Measurements from ENCODE around the gene TMEM52B.

The TMEM52B gene

GRCh38 chr12:10151621-10152020 is 27.2 kb upstream of the TMEM52B start:
- Histone ChIP-seq H3K79me2 (ENCODE audit: insufficient read depth, low read length) (no peaks in the 10 kb centered on the region), H3K9ac (ENCODE audit: low read depth, low read length) (no peak overlapping the region), H4K20me1 (ENCODE audit: insufficient read depth, low read length) (no peaks in the 10 kb centered on the region; the same call in 1 of the 2 replicates), H3K27ac (ENCODE audit: low read length) (no peak overlapping the region), H3K4me2 (ENCODE audit: insufficient read depth, low read length) (no peak overlapping the region), H3K9me3 (ENCODE audit: insufficient read depth, low read length, severe bottlenecking) (no peaks in the 10 kb centered on the region), H3K27me3 (ENCODE audit: insufficient read depth, low read length, poor library complexity) (peaks cover 8% of the 10 kb centered on the region), H3K36me3 (ENCODE audit: insufficient read depth, low read length) (no peaks in the 10 kb centered on the region), H3K4me1 (ENCODE audit: insufficient read depth, low read length) (peaks cover 8% of the 10 kb centered on the region), H2AFZ (ENCODE audit: low read depth, low read length) (no peak overlapping the region), H3K4me3 (ENCODE audit: low read depth in 1 of 2, low read length in 2 of 2) (no peak overlapping the region)
- ATAC-seq (ENCODE audit: insufficient read depth, low read depth) (no peak), DNase-seq (no peak)
- no peak for TF ChIP-seq CTCF (IDR thresholded peaks at IDR 0.05; ENCODE audit: borderline replicate concordance, extremely low read depth, low read length, poor library complexity, severe bottlenecking)
- no peak for TF ChIP-seq EZH2 (IDR thresholded peaks at IDR 0.05; ENCODE audit: borderline replicate concordance, low read depth, low read length, severe bottlenecking)

- peak overlapping the region in 1 of 2 experiments; percentile 15; a peak in 2 of 4 replicates for H3K4me3 ChIP-seq (ENCODE audit: low read depth in 1 of 2, low read length in 2 of 2)
- ATAC-seq (ENCODE audit: insufficient read depth, low read depth) = peak; percentile 54; the same call in 1 of the 3 replicates
- no peak overlapping the region for H3K9ac ChIP-seq (ENCODE audit: low read depth, low read length)
- H3K79me2 ChIP-seq (ENCODE audit: insufficient read depth, low read length) = no peaks in the 10 kb centered on the region
- H3K36me3 ChIP-seq (ENCODE audit: insufficient read depth, low read length) = no peaks in the 10 kb centered on the region
- DNase-seq = peak; percentile 45
- H3K4me1 ChIP-seq (ENCODE audit: insufficient read depth, low read length) = peaks cover 8% of the 10 kb centered on the region
- H3K9me3 ChIP-seq (ENCODE audit: insufficient read depth, low read length, severe bottlenecking) = no peaks in the 10 kb centered on the region
- TF ChIP-seq CTCF (IDR thresholded peaks at IDR 0.05; ENCODE audit: borderline replicate concordance, extremely low read depth, low read length, poor library complexity, severe bottlenecking) (peak; percentile 83), EZH2 (IDR thresholded peaks at IDR 0.05; ENCODE audit: borderline replicate concordance, low read depth, low read length, severe bottlenecking) (no peak)
- peak overlapping the region; percentile 50 for H3K4me2 ChIP-seq (ENCODE audit: insufficient read depth, low read length)
- H3K27me3 ChIP-seq (ENCODE audit: insufficient read depth, low read length, poor library complexity) = peaks cover 11% of the 10 kb centered on the region
- H2AFZ ChIP-seq (ENCODE audit: low read depth, low read length) = peak overlapping the region; percentile 12
- no peak overlapping the region for H3K27ac ChIP-seq (ENCODE audit: low read length)
- no peaks in the 10 kb centered on the region; the same call in 1 of the 2 replicates for H4K20me1 ChIP-seq (ENCODE audit: insufficient read depth, low read length)
Observed at GRCh38 chr12:10153271-10154144, 25.3 kb upstream of the TMEM52B start.

- DNase-seq (no peak), ATAC-seq (ENCODE audit: insufficient read depth, low read depth) (no peak)
- Histone ChIP-seq H3K4me2 (ENCODE audit: insufficient read depth, low read length) (no peak overlapping the region), H3K4me3 (ENCODE audit: low read depth in 1 of 2, low read length in 2 of 2) (no peak overlapping the region), H3K36me3 (ENCODE audit: insufficient read depth, low read length) (no peaks in the 10 kb centered on the region), H3K79me2 (ENCODE audit: insufficient read depth, low read length) (no peaks in the 10 kb centered on the region), H3K9ac (ENCODE audit: low read depth, low read length) (no peak overlapping the region), H3K4me1 (ENCODE audit: insufficient read depth, low read length) (peaks cover 8% of the 10 kb centered on the region), H3K9me3 (ENCODE audit: insufficient read depth, low read length, severe bottlenecking) (no peaks in the 10 kb centered on the region), H3K27me3 (ENCODE audit: insufficient read depth, low read length, poor library complexity) (peaks cover 11% of the 10 kb centered on the region), H2AFZ (ENCODE audit: low read depth, low read length) (no peak overlapping the region), H4K20me1 (ENCODE audit: insufficient read depth, low read length) (no peaks in the 10 kb centered on the region; the same call in 1 of the 2 replicates), H3K27ac (ENCODE audit: low read length) (no peak overlapping the region)
- TF ChIP-seq CTCF (IDR thresholded peaks at IDR 0.05; ENCODE audit: borderline replicate concordance, extremely low read depth, low read length, poor library complexity, severe bottlenecking) (no peak), EZH2 (IDR thresholded peaks at IDR 0.05; ENCODE audit: borderline replicate concordance, low read depth, low read length, severe bottlenecking) (no peak)
Observed at GRCh38 chr12:10154145-10154496, 24.7 kb upstream of the TMEM52B start.

Data from DND-41 (cell line).